H1 (cell line): ENCODE data around the gene HDAC7. TPM values are rescaled to one million over a fixed set of nuclear protein-coding genes. Genes with fewer than 3 reads are reported as not detected.

Experiments
- CTCF ChIA-PET: fragments of 300-600 bp; sonication (Branson Sonifier 250); formaldehyde crosslinking; loops from one replicate; lab custom pipeline; 2021; ENCODE audit not compliant: partially characterized antibody; lab: Charles Lee
- POLR2A ChIA-PET: fragments of 300-600 bp; sonication (Branson Sonifier 250); formaldehyde crosslinking; loops from one replicate; lab custom pipeline; 2021; ENCODE audit warnings: inconsistent platforms; ENCODE audit not compliant: partially characterized antibody; lab: Charles Lee
- DNase-seq, 2 experiments: peaks; one replicate each; pipeline versions ENCODE4 v3.0.0 to v3.0.0-alpha.2; 2010 to 2022; ENCODE audit warnings: low spot score in 2 of 2, low read depth in 1 of 2, mixed read lengths in 1 of 2
- FAIRE-seq: peaks from 2 replicates; lab custom pipeline; 2011; peaks lifted over from hg19 to GRCh38; lab: Jason Lieb, UNC
- H2AFZ ChIP-seq: 2 replicates; pipeline ENCODE4 v1.8.1; 2012; ENCODE audit warnings: low read length, inconsistent platforms
- H2AK5ac ChIP-seq: 2 replicates; pipeline ENCODE4 v1.6.1; 2013; ENCODE audit warnings: low read depth, low read length
- H2BK120ac ChIP-seq: replicated peaks from 2 replicates; pipeline ENCODE3; 2013; ENCODE audit warnings: low read depth, low read length, inconsistent platforms
- H2BK12ac ChIP-seq: 2 replicates; pipeline ENCODE4 v1.6.1; 2013; ENCODE audit warnings: low read depth, low read length
- H2BK15ac ChIP-seq: 2 replicates; pipeline ENCODE4 v1.6.1; 2013; ENCODE audit warnings: low read length
- H2BK20ac ChIP-seq: 2 replicates; pipeline ENCODE4 v1.6.1; 2013; ENCODE audit warnings: low read length
- H2BK5ac ChIP-seq: 2 replicates; pipeline ENCODE4 v1.6.1; 2013; ENCODE audit warnings: low read depth, low read length
- H3K14ac ChIP-seq: 2 replicates; pipeline ENCODE4 v1.6.1; 2013; ENCODE audit warnings: inconsistent platforms; ENCODE audit not compliant: insufficient read length
- H3K18ac ChIP-seq: 2 replicates; pipeline ENCODE4 v1.6.1; 2013; ENCODE audit warnings: low read length; ENCODE audit errors: extremely low read depth
- H3K23ac ChIP-seq: 2 replicates; pipeline ENCODE4 v1.6.1; 2013; ENCODE audit warnings: inconsistent platforms; ENCODE audit not compliant: insufficient read length
- H3K23me2 ChIP-seq: 2 replicates; pipeline ENCODE4 v1.6.1; 2013; ENCODE audit warnings: low read depth, low read length
- H3K27ac ChIP-seq: 2 replicates; pipeline ENCODE4 v1.6.1; 2011; ENCODE audit warnings: low read depth, low read length, inconsistent platforms
- H3K27me3 ChIP-seq, 4 experiments: replicated peaks in 1 of 4; 1 replicate in 1 of 4; 2 replicates in 3 of 4; pipeline versions ENCODE4 v1.6.1 to v1.8.1; 2011 to 2013; ENCODE audit warnings: low read length in 3 of 4, mild to moderate bottlenecking in 3 of 4, inconsistent platforms in 2 of 4, mixed read lengths in 2 of 4, moderate library complexity in 1 of 4; ENCODE audit not compliant: control insufficient read depth in 3 of 4, insufficient read depth in 3 of 4; ENCODE audit errors: extremely low read depth in 1 of 4
- H3K36me3 ChIP-seq, 4 experiments: 2 replicates each; pipeline versions ENCODE4 v1.6.1 to v1.8.1; 2011 to 2013; ENCODE audit warnings: mild to moderate bottlenecking in 4 of 4, low read length in 3 of 4, moderate library complexity in 2 of 4, control low read depth in 1 of 4, inconsistent platforms in 1 of 4; ENCODE audit not compliant: insufficient read depth in 4 of 4, control insufficient read depth in 2 of 4
- H3K4ac ChIP-seq: replicated peaks from 2 replicates; pipeline ENCODE3; 2013; ENCODE audit warnings: low read length, low read depth, mixed read lengths, inconsistent platforms; ENCODE audit not compliant: insufficient read length
- H3K4me1 ChIP-seq, 4 experiments: replicated peaks in 1 of 4; 1 replicate in 1 of 4; 2 replicates in 3 of 4; pipeline versions ENCODE4 v1.6.1 to v1.8.1; 2011 to 2013; ENCODE audit warnings: low read length in 3 of 4, inconsistent platforms in 2 of 4, mixed read lengths in 1 of 4; ENCODE audit not compliant: insufficient read depth in 4 of 4, control insufficient read depth in 3 of 4
- H3K4me2 ChIP-seq, 2 experiments: 2 replicates each; pipeline versions ENCODE4 v1.6.1 to v1.8.1; 2011 to 2013; ENCODE audit warnings: low read depth in 2 of 2, low read length in 2 of 2, control low read depth in 1 of 2, inconsistent platforms in 1 of 2, mild to moderate bottlenecking in 1 of 2; ENCODE audit not compliant: insufficient read depth in 1 of 2
- H3K4me3 ChIP-seq, 4 experiments: fragments of 200-600, 300-600 bp in 1 of 4; sonication (generic), shearing (Covaris generic), sonication (Bioruptor Twin) in 1 of 4; 2 replicates each; pipeline versions ENCODE4 v1.5.1 to v1.8.1; 2011 to 2016; ENCODE audit warnings: low read length in 4 of 4, low read depth in 3 of 4, control low read depth in 2 of 4, inconsistent platforms in 2 of 4, mild to moderate bottlenecking in 2 of 4, mixed read lengths in 1 of 4, moderate library complexity in 1 of 4; ENCODE audit not compliant: insufficient read depth in 2 of 4; ENCODE audit errors: extremely low read depth in 1 of 4
- H3K56ac ChIP-seq: replicated peaks from 2 replicates; pipeline ENCODE3; 2013; ENCODE audit warnings: low read depth, mild to moderate bottlenecking, mixed read lengths, low read length, inconsistent platforms; ENCODE audit not compliant: insufficient read length
- H3K79me1 ChIP-seq: 2 replicates; pipeline ENCODE4 v1.6.1; 2013; ENCODE audit warnings: low read depth, low read length, control low read depth
- H3K79me2 ChIP-seq, 2 experiments: 2 replicates each; pipeline versions ENCODE4 v1.6.1 to v1.8.1; 2012 to 2013; ENCODE audit warnings: low read length in 2 of 2, mild to moderate bottlenecking in 2 of 2, inconsistent platforms in 1 of 2; ENCODE audit not compliant: insufficient read depth in 2 of 2, control insufficient read depth in 1 of 2
- H3K9ac ChIP-seq, 4 experiments: replicated peaks in 1 of 4; 1 replicate in 1 of 4; 2 replicates in 3 of 4; pipeline versions ENCODE4 v1.6.1 to v1.8.1; 2011 to 2013; ENCODE audit warnings: low read depth in 3 of 4, low read length in 3 of 4, control low read depth in 2 of 4, mild to moderate bottlenecking in 2 of 4, moderate library complexity in 2 of 4, inconsistent platforms in 1 of 4; ENCODE audit errors: extremely low read depth in 1 of 4
- H3K9me3 ChIP-seq, 2 experiments: 2 replicates each; pipeline versions ENCODE4 v1.6.1 to v1.8.1; 2012 to 2013; ENCODE audit warnings: mild to moderate bottlenecking in 2 of 2, moderate library complexity in 2 of 2, control low read depth in 1 of 2, inconsistent platforms in 1 of 2, low read depth in 1 of 2, low read length in 1 of 2, mixed read lengths in 1 of 2; ENCODE audit not compliant: insufficient read depth in 2 of 2
- H4K20me1 ChIP-seq, 2 experiments: replicated peaks in 1 of 2; 2 replicates each; pipeline versions ENCODE3 to v1.8.1; 2011 to 2013; ENCODE audit warnings: inconsistent platforms in 2 of 2, low read length in 2 of 2, mild to moderate bottlenecking in 1 of 2; ENCODE audit not compliant: insufficient read depth in 2 of 2, control insufficient read depth in 1 of 2
- H4K5ac ChIP-seq: 2 replicates; pipeline ENCODE4 v1.6.1; 2013; ENCODE audit warnings: low read length, low read depth, mixed read lengths, inconsistent platforms; ENCODE audit not compliant: insufficient read length
- H4K8ac ChIP-seq: 2 replicates; pipeline ENCODE4 v1.8.0; 2013; ENCODE audit warnings: mild to moderate bottlenecking, moderate library complexity, low read length, inconsistent platforms; ENCODE audit not compliant: insufficient read depth; ENCODE audit errors: extremely low read depth
- H4K91ac ChIP-seq: replicated peaks from 2 replicates; pipeline ENCODE3; 2013; ENCODE audit warnings: low read length, mixed read lengths, inconsistent platforms; ENCODE audit not compliant: insufficient read length
- ASH2L ChIP-seq: fragments of 200-600, 300-600 bp; sonication (generic); IDR thresholded peaks from one replicate; pipeline ENCODE4 v1.7.1; 2017; ENCODE audit warnings: low read length
- CBX8 ChIP-seq: fragments of 300-800, 300-1000 bp; sonication (generic); IDR thresholded peaks from 2 replicates; pipeline ENCODE4 v1.7.1; 2016; ENCODE audit warnings: low read depth, low read length, borderline replicate concordance
- EGR1 ChIP-seq: IDR thresholded peaks from 2 replicates; pipeline ENCODE4 v1.6.1; 2011; ENCODE audit warnings: low read depth, low read length, borderline replicate concordance
- POLR2A ChIP-seq, 2 experiments: IDR thresholded peaks; 1 replicate in 1 of 2; 2 replicates in 1 of 2; pipeline ENCODE4 v1.6.1; 2011; ENCODE audit warnings: low read depth in 2 of 2, low read length in 2 of 2, mild to moderate bottlenecking in 2 of 2; ENCODE audit errors: control extremely low read depth in 1 of 2
- RBBP5 ChIP-seq: IDR thresholded peaks from 2 replicates; pipeline ENCODE4 v1.7.1; 2012; ENCODE audit warnings: low read depth, mild to moderate bottlenecking, inconsistent platforms, low read length, moderate library complexity, borderline replicate concordance
- TEAD4 ChIP-seq: IDR thresholded peaks from 2 replicates; pipeline ENCODE4 v1.6.1; 2012; ENCODE audit warnings: low read depth, low read length, inconsistent platforms, mixed read lengths
- USF2 ChIP-seq: IDR thresholded peaks from 2 replicates; pipeline ENCODE4 v1.6.1; 2011; ENCODE audit warnings: low read length, improper control_type of control experiment
- WGBS, 2 experiments: shearing (Covaris generic) in 1 of 2; methylation state at CpG; one replicate each; pipeline versions ENCODE4 v1.1.6 to v1.1.7; 2013 to 2015; ENCODE audit warnings: low lambda C conversion rate in 2 of 2, mixed read lengths in 2 of 2, inconsistent platforms in 1 of 2, low coverage in 1 of 2, missing lambda C conversion rate in 1 of 2; ENCODE audit not compliant: insufficient replicate concordance in 2 of 2, insufficient coverage in 1 of 2, insufficient read length in 1 of 2; ENCODE audit errors: extremely low coverage in 1 of 2, missing lambda C conversion rate in 1 of 2; 5-methylcytosine and 5-hydroxymethylcytosine counted together
- polyA plus RNA-seq, 7 experiments: library from polyadenylated mRNA; depleted of rRNA in 3 of 7; stranded (reverse) in 5 of 7; unstranded in 2 of 7; fragments of >200 nt in 5 of 7; fragments of 200-250 nt in 2 of 7; gene quantifications; 1 replicate in 5 of 7; 2 replicates in 1 of 7; 4 replicates in 1 of 7; pipeline versions ENCODE4 v1.2.1 to v1.2.3, GENCODE V29; 2011 to 2013; ENCODE audit warnings: missing spikeins in 2 of 7, mixed read lengths in 2 of 7
- total RNA-seq: library from RNA; stranded (reverse); fragmentation: NEBNext Ultra II Directional; extraction: Animal tissue kit (Norgen Biotek cat#: 25700); gene quantifications from 2 replicates; pipeline ENCODE4 v1.2.1, GENCODE V29; 2021

HDAC7 gene
- total and polyA plus RNA-seq, 2 of the 8 experiments (the other 6 are each of a cell fraction or from before 2014, with no cell fraction given) = 25.5 to 84.9 TPM

- Histone ChIP-seq H2BK20ac (peak overlapping the region; percentile 23; the same call in 1 of the 2 replicates), H3K4me3 (no peak overlapping the region), H2BK120ac (peak overlapping the region; percentile 90), H3K14ac (no peak overlapping the region), H3K9ac (peak overlapping the region in 2 of 4 experiments; percentile 9 to 22; a peak in 2 of 7 replicates), H3K79me1 (no peaks in the 10 kb centered on the region), H3K4me1 (peaks cover 12 to 22% (median 14%) of the 10 kb centered on the region in 4 experiments), H3K23me2 (no peaks in the 10 kb centered on the region; the same call in 1 of the 2 replicates), H4K8ac (peak overlapping the region; percentile 75), H4K20me1 (no peaks in the 10 kb centered on the region), H2AFZ (peak overlapping the region; percentile 41; the same call in 1 of the 2 replicates), H3K36me3 (no peaks in the 10 kb centered on the region), H3K4me2 (peak overlapping the region in 1 of 2 experiments; percentile 10; a peak in 1 of 4 replicates), H2BK5ac (peak overlapping the region; percentile 69; the same call in 1 of the 2 replicates), H3K27me3 (no peaks in the 10 kb centered on the region), H2BK12ac (peak overlapping the region; percentile 70; the same call in 1 of the 2 replicates), H3K18ac (peak overlapping the region; percentile 21; the same call in 1 of the 2 replicates), H3K79me2 (no peaks in the 10 kb centered on the region), H4K91ac (peak overlapping the region; percentile 92), H3K4ac (no peak overlapping the region), H3K23ac (no peak overlapping the region), H4K5ac (no peak overlapping the region), H3K56ac (peak overlapping the region; percentile 47), H2BK15ac (no peak overlapping the region), H2AK5ac (no peak overlapping the region), H3K27ac (peak overlapping the region; percentile 35; the same call in 1 of the 2 replicates), H3K9me3 (no peaks in the 10 kb centered on the region)
- WGBS, 2 experiments = 68% methylated on average over 10 of the region's 11 CpGs; no CpG with 5 or more reads in 1 of the 2 experiments
- TF ChIP-seq TEAD4 (peak; percentile 64), POLR2A (IDR thresholded peaks at IDR 0.05; ENCODE audit: control extremely low read depth in 1 of 2, low read depth in 2 of 2, low read length in 2 of 2) (peak in 1 of 2 experiments; percentile 37; a peak in 1 of 3 replicates), USF2 (peak; percentile 16; the same call in 1 of the 2 replicates), EGR1 (no peak), ASH2L (peak; percentile 75), CBX8 (no peak), RBBP5 (peak; percentile 80; the same call in 1 of the 2 replicates)
- FAIRE-seq (no peak), DNase-seq (peak in 1 of 2 experiments; percentile 64)
- ChIA-PET POLR2A (interaction anchor here (0.9 to 1.7 kb wide), 6 partner anchors 10 to 84 kb away, joined by 3 to 4 read pairs (median 3); partner anchors contain the start of gene ENDOU), CTCF (interaction anchor here (0.8 to 64.6 kb wide), 7 partner anchors 10 to 85 kb away, joined by 3 to 2442 read pairs (median 7); partner anchors contain the start of genes ENDOU and SLC48A1)
Observed at GRCh38 chr12:47753021-47754001, 66.4 kb downstream of the HDAC7 start.
